Neural crest cell (in vitro differentiated cells): ENCODE results near the gene LITAF. TPM values are rescaled to one million over a fixed set of nuclear protein-coding genes. Genes with fewer than 3 reads are reported as not detected.
A peak's percentile ranks its signal among the peaks of the same experiment; 100 is the strongest.

ENCODE experiments used
- DNase-seq: peaks from one replicate; pipeline ENCODE4 v3.0.0; 2021; ENCODE audit warnings: low read depth, mixed read lengths, low spot score
- H3K27ac Mint-ChIP-seq: one replicate; pipeline ENCODE4 v1.8.0; 2021; ENCODE audit warnings: mild to moderate bottlenecking, mixed read lengths; ENCODE audit not compliant: unreplicated experiment
- H3K27me3 Mint-ChIP-seq: 2 replicates; pipeline ENCODE4 v1.8.0; 2021; ENCODE audit warnings: low read depth, mild to moderate bottlenecking, mixed read lengths
- H3K36me3 Mint-ChIP-seq: 2 replicates; pipeline ENCODE4 v1.8.0; 2021; ENCODE audit warnings: low read depth, mild to moderate bottlenecking, mixed read lengths
- H3K4me1 Mint-ChIP-seq: 2 replicates; pipeline ENCODE4 v1.8.0; 2021; ENCODE audit warnings: mixed read lengths
- H3K4me3 Mint-ChIP-seq: one replicate; pipeline ENCODE4 v1.8.0; 2021; ENCODE audit warnings: mild to moderate bottlenecking, mixed read lengths
- H3K9me3 Mint-ChIP-seq: 2 replicates; pipeline ENCODE4 v1.8.0; 2021; ENCODE audit warnings: mixed read lengths
- CTCF ChIP-seq: fragments of 200-600 bp; sonication (generic); conservative IDR thresholded peaks from 2 replicates; pipeline ENCODE4 v1.5.0; 2021; ENCODE audit warnings: antibody characterized with exemption, mild to moderate bottlenecking
- total RNA-seq: library from RNA; stranded (reverse); gene quantifications from 2 replicates; pipeline ENCODE4 v1.2.1, GENCODE V29; 2021

LITAF gene
- total RNA-seq, 1 donor from 2014 or later, result 62.9 TPM

DNA sequence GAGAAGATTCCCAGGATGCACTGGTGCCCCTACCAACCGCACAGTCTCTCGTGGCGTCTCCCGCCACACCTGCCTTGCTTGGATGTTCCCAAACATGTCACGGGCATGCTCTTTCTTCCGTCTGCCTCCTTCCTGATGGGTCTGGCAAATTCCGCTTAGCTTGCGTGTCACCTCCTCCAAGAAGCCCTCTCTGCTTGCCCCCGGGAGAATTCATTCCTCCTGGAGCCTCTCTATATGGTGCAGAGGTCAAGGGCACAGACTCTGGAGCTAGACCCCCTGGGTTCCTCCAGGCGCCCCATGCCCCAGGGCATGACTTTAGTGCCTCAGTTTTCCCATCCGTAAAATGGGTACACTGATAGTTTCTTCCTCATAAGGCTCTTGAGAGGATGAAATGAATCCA is 21.1 kb downstream of the LITAF start:
- H3K4me1 Mint-ChIP-seq, result peaks cover 32% of the 10 kb centered on the region
- no peaks in the 10 kb centered on the region for H3K27me3 Mint-ChIP-seq
- peak overlapping the region; percentile 89 for H3K27ac Mint-ChIP-seq
- H3K9me3 Mint-ChIP-seq, result no peaks in the 10 kb centered on the region
- no peak for DNase-seq
- no peak overlapping the region for H3K4me3 Mint-ChIP-seq
- no peak for TF ChIP-seq CTCF
- no peaks in the 10 kb centered on the region for H3K36me3 Mint-ChIP-seq

DNA sequence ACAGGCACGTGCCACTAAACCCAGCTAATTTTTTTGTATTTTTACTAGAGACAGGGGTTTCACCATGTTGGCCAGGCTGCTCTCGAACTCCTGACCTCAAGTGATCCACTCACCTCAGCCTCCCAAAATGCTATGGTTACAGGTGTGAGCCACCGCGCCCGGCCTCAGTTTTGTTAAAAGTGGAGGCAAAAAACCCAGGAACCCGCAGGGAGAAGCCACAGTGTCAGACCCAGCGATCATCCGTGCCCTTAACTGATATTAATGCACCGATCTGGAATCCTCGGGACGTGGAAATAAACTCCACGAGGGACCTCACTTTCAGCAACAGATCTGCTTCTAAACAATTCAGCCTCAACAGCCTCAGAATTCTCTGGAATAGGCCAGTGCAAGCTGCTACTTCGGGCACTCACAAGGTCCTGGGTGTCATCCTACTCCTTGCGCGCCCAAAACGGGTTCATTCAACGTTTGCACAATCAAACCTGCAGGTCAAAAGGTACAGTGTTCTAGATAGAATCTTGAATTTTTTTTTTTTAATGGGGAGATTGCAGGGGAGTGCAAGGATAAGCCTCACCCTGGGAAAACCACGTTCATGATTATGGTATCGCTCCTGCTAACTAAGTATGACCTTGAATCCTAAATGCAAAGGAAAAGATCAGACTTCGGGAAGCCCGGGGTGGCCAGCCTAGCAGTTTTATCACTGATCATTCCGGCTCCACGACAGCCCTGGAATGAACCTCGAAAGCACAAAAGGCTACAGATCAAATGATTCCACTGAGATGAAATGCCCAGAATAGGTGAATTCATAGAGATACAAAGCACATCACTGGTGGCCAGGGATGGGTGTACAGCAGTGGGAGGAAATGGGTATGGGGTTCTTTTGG is 22.4 kb downstream of the LITAF start:
- no peaks in the 10 kb centered on the region for H3K9me3 Mint-ChIP-seq
- no peaks in the 10 kb centered on the region for H3K36me3 Mint-ChIP-seq
- peaks cover 36% of the 10 kb centered on the region for H3K4me1 Mint-ChIP-seq
- H3K27ac Mint-ChIP-seq, result no peak overlapping the region
- no peak for DNase-seq
- H3K4me3 Mint-ChIP-seq, result no peak overlapping the region
- H3K27me3 Mint-ChIP-seq, result no peaks in the 10 kb centered on the region
- no peak for TF ChIP-seq CTCF

DNA sequence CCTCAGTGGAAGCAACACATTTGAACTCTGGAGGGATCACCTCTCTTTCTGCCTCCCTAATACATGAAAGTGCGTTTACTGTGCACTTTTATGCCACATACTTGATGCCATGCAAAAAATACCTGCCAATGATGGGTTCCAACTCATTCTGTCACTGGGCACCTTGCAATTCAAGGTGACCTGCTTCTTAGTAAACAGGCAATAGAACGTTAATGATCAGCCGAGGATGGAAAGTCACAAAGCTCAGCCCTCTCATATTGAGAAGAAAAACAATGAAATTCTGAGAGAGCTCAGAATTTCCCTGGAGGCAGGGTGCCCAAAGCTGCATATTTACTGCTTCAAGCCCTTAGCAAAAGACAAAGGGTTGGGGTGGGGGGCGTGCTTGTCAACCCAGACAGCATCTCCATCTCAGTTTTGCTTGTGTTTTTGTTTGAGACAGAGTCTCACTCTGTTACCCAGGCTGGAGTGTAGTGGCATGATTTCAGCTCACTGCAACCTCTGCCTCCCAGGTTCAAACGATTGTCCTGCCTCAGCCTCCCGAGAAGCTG is 23.2 kb downstream of the LITAF start:
- H3K4me1 Mint-ChIP-seq, result peaks cover 38% of the 10 kb centered on the region
- DNase-seq, result no peak

DNA sequence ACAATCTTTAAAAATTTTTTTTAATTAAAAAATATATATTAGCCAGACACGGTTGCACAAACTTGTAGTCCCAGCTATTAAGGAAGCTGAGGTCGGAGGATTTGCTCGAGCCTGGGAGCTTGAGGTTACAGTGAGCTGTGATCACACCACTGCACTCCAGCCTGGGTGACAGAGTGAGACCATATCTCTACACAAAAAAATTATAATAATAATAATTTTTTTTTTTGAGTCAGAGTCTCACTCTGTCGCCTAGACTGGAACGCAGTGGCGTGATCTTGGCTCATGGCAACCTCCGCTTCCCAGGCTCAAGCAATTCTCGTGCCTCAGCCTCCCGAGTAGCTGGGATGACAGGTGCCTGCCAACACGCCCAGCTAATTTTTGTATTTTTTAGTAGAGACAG is 23.8 kb downstream of the LITAF start:
- no peak for DNase-seq
- no peaks in the 10 kb centered on the region for H3K36me3 Mint-ChIP-seq
- H3K4me3 Mint-ChIP-seq, result no peak overlapping the region
- no peak for TF ChIP-seq CTCF
- H3K4me1 Mint-ChIP-seq, result peaks cover 43% of the 10 kb centered on the region
- H3K9me3 Mint-ChIP-seq, result no peaks in the 10 kb centered on the region
- no peaks in the 10 kb centered on the region for H3K27me3 Mint-ChIP-seq
- H3K27ac Mint-ChIP-seq, result no peak overlapping the region

More for the DNA sequence above, 23.2 kb downstream of the LITAF start:
- H3K27ac Mint-ChIP-seq, result no peak overlapping the region
- TF ChIP-seq CTCF, result no peak
- H3K36me3 Mint-ChIP-seq, result no peaks in the 10 kb centered on the region
- H3K4me3 Mint-ChIP-seq, result no peak overlapping the region
- H3K27me3 Mint-ChIP-seq, result no peaks in the 10 kb centered on the region
- no peaks in the 10 kb centered on the region for H3K9me3 Mint-ChIP-seq

- Mint-ChIP-seq H3K36me3 (no peaks in the 10 kb centered on the region), H3K9me3 (no peaks in the 10 kb centered on the region), H3K27me3 (no peaks in the 10 kb centered on the region), H3K4me3 (no peak overlapping the region), H3K4me1 (peaks cover 48% of the 10 kb centered on the region), H3K27ac (no peak overlapping the region)
- no peak for TF ChIP-seq CTCF
- DNase-seq, result no peak
Observed at GRCh38 chr16:11562411-11562810, 24.3 kb downstream of the LITAF start.
